ENCODE data around the gene CCDC12.

CCDC12 gene

DNA sequence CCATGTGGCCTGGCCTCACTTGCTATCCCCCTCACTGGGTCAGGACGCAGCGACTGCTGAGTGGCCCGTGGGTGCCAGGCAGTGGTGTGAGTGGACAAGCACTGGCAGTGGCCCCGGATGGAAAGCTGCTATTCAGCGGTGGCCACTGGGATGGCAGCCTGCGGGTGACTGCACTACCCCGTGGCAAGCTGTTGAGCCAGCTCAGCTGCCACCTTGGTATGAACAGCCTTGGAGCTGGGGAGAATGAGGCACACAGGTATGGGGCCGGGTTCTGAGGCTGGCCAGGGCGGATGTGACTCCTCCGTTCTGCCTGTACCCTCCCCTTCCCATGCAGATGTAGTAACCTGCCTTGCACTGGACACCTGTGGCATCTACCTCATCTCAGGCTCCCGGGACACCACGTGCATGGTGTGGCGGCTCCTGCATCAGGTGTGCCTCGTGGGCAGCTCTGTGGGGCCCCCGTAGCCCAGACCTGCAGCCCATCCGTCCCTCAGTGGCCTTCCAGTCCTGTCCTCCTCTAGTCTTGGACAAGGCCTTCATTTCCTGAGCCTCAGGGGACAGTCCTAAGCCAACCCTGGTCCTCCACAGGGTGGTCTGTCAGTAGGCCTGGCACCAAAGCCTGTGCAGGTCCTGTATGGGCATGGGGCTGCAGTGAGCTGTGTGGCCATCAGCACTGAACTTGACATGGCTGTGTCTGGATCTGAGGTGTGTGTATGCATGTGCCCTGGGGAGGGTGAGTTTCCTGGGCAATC lies 31.1 kb upstream of the CCDC12 start:
- DNase-seq: no peak

DNA sequence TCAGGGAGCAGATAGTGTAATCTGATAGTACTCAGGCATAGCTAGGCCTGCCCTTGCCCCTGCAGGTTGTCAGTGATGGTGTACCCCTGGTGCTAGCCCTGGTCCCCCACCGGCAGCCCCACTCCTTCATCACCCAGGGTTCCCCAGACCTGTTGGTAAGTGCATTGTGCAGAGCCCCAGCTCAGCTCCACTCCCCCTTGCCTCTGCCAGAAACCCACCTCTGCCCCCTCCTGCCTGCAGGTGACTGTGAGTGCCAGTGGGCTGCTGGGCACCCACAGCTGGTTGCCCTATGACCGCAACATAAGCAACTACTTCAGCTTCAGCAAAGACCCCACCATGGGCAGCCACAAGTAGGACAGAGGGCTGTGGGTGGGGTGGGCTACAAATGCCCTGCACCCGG lies 30.5 kb upstream of the CCDC12 start:
- no peak for DNase-seq

GRCh38 chr3:47006145-47006651 lies 29.7 kb upstream of the CCDC12 start:
- no peak for DNase-seq

DNA sequence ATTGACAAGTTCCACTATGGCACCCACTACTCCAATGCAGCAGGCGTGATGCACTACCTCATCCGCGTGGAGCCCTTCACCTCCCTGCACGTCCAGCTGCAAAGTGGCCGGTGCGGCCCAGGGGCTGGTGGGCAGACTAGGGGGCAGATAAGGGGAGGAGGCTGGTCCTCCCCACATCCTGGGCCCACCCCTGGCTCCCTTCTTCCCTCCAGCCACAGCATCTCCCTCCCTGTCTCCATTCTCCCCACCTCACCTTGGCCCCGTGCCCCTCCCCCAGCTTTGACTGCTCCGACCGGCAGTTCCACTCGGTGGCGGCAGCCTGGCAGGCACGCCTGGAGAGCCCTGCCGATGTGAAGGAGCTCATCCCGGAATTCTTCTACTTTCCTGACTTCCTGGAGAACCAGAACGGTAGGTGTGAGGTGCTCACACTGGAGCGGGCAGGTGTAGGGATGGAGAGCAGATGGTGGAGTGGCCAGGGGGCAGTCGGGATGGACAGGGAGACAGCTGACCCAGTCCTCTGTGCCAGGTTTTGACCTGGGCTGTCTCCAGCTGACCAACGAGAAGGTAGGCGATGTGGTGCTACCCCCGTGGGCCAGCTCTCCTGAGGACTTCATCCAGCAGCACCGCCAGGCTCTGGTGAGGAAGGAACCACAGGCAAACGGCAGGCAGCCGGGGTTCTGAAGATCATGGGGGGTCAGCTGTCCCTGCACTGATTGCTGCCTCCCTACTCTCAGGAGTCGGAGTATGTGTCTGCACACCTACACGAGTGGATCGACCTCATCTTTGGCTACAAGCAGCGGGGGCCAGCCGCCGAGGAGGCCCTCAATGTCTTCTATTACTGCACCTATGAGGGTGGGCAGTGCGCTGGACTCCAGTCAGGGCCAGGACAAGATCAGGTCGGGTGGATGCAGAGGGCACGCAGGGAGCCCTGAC lies 28.9 kb upstream of the CCDC12 start:
- no peak for DNase-seq

DNA sequence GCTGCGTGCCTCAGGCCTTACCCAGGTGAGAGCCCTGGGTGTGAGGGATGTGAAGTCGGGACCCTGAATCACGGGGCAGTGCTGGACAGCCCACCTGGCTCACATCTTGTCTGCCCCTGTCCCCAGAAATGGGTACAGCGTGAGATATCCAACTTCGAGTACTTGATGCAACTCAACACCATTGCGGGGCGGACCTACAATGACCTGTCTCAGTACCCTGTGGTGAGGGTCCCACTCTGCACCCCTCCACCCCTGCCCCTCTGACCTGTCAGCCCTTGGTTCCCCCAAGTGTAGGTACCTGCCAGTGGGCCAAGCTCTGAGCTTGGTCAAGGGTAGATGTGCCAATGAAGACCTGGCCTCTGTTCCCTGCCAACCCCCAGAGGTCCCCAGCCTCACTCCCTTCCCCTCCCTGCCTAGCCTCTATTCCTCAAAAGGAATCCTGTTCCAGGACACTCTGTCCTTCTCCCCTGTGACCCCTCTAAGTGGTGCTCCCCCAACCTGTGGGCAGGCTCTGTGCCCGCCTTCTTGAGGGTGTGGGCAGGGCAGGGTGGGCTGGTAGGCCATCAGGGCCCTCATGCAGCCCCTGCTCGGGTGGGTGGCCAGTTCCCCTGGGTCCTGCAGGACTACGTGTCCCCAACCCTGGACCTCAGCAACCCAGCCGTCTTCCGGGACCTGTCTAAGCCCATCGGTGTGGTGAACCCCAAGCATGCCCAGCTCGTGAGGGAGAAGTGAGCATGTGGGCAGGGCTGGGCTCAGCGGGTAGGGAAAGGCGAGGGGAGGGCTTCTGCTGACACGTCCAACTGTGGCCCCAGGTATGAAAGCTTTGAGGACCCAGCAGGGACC lies 28.0 kb upstream of the CCDC12 start:
- no peak for DNase-seq

GRCh38 chr3:47003461-47004368 lies 27.2 kb upstream of the CCDC12 start:
- no peak for DNase-seq

GRCh38 chr3:47003056-47003410 lies 26.5 kb upstream of the CCDC12 start:
- no peak for DNase-seq

DNA sequence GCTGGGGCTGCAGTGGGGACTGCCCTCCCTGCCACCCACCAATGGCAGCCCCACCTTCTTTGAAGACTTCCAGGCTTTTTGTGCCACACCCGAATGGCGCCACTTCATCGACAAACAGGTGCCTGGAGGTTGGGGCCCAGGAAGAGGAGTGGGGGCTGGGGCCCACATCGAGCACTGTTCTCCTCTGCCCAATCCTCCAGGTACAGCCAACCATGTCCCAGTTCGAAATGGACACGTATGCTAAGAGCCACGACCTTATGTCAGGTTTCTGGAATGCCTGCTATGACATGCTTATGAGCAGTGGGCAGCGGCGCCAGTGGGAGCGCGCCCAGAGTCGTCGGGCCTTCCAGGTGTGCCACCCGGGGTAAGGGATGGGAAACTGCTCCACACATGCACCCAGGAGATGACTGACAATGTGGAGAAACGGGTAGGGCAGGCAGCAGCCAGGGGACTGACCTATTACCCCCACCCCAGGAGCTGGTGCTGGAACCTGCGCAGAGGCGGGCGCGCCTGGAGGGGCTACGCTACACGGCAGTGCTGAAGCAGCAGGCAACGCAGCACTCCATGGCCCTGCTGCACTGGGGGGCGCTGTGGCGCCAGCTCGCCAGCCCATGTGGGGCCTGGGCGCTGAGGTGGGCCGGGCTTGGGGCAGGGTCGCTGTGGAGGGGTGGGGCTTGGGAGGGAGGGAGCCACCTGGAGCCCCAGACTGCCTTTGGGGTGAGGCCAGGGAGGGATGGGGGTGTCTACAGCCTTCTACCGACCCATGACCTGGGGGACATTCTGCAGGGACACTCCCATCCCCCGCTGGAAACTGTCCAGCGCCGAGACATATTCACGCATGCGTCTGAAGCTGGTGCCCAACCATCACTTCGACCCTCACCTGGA lies 25.9 kb upstream of the CCDC12 start:
- DNase-seq: no peak

- no peak for DNase-seq
Measured at GRCh38 chr3:47001731-47002170, 25.2 kb upstream of the CCDC12 start.

DNA sequence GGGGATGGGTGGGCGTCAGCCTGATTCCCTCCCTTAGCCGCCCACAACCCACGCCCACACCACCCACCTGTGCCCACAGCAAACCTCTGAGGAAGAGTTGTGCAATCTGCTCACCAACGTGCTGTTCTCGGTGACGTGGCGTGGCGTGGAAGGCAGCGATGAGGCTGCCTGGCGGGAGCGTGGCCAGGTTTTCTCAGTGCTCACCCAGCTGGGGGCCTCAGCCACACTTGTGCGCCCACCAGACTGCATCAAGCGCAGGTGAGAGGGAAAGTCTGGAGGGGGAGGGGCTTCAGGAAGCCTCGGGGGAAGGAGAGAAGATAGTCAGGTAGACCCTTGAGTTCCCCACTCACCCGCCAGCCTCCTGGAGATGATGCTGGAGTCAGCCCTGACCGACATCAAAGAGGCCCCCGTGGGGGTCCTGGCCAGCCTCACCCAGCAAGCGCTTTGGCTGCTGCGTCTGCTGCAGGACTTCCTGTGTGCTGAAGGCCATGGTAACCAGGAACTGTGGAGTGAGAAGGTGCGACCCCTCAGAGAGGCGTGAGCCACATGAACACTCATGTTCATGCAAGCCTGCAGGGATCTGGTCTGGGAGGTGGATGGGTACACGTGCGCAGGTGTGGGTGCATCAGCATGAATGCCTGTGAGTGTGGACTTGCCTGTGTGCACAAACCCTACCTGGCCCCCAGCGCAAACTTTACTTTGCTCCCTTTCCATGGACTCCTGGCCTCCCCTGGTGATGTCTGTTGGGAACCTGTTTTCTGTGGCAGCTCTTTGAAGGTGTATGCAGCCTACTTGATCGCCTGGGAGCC lies 24.6 kb upstream of the CCDC12 start:
- no peak for DNase-seq

- no peak for DNase-seq
Measured at GRCh38 chr3:47000198-47000815, 23.8 kb upstream of the CCDC12 start.

GRCh38 chr3:46999516-47000197 lies 23.1 kb upstream of the CCDC12 start:
- no peak for DNase-seq

- DNase-seq: no peak
Measured at GRCh38 chr3:46998852-46999515, 22.4 kb upstream of the CCDC12 start.

GRCh38 chr3:46998121-46998851 lies 21.7 kb upstream of the CCDC12 start:
- no peak for DNase-seq

DNA sequence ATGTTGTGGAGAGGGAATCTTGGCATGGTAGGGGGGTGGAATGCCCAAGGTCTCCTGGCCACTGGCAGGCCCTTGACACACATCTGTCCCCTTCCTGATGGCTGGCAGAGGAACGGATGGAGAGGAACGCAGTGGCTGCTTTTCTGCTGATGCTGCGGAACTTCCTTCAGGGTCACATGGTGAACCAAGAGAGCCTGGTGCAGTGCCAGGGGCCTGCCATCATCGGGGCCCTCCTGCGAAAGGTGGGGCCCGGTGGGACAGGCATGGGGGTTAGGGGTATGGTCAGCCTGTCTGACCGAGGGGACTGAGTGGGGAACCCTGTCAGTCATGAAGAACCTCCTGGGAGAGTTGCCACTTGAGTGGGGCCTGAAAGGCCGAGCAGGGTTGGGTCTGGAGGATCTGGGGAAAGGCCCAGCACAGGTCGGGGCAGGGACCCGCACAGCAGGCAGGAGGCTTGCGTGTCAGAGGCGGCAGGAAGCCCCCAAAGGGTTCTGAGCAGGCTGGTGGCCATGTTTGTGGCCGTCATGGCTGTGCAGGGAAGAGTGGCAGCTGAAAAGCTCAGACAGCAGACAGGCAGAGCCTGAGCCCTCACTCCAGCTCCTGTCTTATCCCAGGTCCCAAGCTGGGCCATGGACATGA lies 21.0 kb upstream of the CCDC12 start:
- DNase-seq: no peak

DNA sequence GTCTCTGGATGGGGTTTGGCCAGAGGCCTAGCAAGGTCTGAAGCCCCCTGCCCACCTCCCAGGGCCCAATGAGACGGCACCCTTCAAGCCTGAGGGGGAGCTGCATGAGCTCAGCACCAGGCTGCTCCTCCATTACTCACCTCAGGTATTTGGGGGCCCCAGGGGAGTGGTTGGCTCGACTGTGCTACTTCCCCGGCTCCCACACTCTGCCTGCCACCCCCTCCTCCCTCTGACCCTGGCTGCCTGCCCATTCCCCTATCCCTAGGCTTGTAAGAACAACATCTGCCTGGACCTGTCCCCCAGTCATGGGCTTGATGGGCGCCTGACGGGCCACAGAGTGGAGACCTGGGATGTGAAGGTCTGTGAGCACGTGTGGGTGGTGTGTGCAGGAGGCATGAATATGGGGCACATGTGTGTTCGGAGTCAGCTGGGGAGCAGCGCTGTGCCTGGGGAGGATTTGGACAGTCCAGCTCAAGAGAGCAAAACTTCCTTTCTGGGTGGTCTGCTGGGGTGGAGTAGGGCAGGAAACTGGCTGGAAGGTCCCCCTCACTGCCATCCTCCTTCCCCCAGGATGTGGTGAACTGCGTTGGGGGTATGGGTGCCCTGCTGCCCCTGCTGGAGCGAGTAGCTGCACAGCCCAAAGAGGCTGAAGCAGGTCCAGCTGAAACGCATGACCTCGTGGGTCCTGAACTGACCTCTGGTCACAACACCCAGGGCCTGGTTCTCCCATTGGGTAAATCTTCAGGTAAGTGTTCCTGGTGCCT lies 20.3 kb upstream of the CCDC12 start:
- no peak for DNase-seq
